NCI-H82 treated with DMSO at 0.1 percent for 48 hours (cell line): ENCODE data around the gene TMC1.

Source experiments
- DNase-seq: peaks from one replicate; lab custom pipeline; 2025; ENCODE audit not compliant: unreplicated experiment; lab: John Stamatoyannopoulos, UW

TMC1 gene

GRCh38 chr9:72665421-72665820 is 144.0 kb downstream of the TMC1 start:
- DNase-seq = no peak

GRCh38 chr9:72667181-72667580 is 145.8 kb downstream of the TMC1 start:
- no peak for DNase-seq

- DNase-seq = no peak
Observed at GRCh38 chr9:72674961-72675360, 153.6 kb downstream of the TMC1 start.

- DNase-seq = no peak
Observed at GRCh38 chr9:72675586-72675985, 154.2 kb downstream of the TMC1 start.

GRCh38 chr9:72680593-72681282 is 159.3 kb downstream of the TMC1 start:
- DNase-seq = no peak

- no peak for DNase-seq
Observed at GRCh38 chr9:72681283-72681630, 159.8 kb downstream of the TMC1 start.

- DNase-seq = no peak
Observed at GRCh38 chr9:72684615-72685014, 163.2 kb downstream of the TMC1 start.

- no peak for DNase-seq
Observed at GRCh38 chr9:72685911-72686310, 164.5 kb downstream of the TMC1 start.

- no peak for DNase-seq
Observed at GRCh38 chr9:72687331-72687730, 165.9 kb downstream of the TMC1 start.

- no peak for DNase-seq
Observed at GRCh38 chr9:72691671-72692070, 170.3 kb downstream of the TMC1 start.

- no peak for DNase-seq
Observed at GRCh38 chr9:72695365-72695764, 174.0 kb downstream of the TMC1 start.

- DNase-seq = no peak
Observed at GRCh38 chr9:72696511-72696910, 175.1 kb downstream of the TMC1 start.

- no peak for DNase-seq
Observed at GRCh38 chr9:72701510-72701909, 180.1 kb downstream of the TMC1 start.

- DNase-seq = no peak
Observed at GRCh38 chr9:72703574-72703973, 182.2 kb downstream of the TMC1 start.

GRCh38 chr9:72704688-72705375 is 183.4 kb downstream of the TMC1 start:
- DNase-seq = no peak

- DNase-seq = no peak
Observed at GRCh38 chr9:72718503-72718902, 197.1 kb downstream of the TMC1 start.

- DNase-seq = no peak
Observed at GRCh38 chr9:72721067-72721466, 199.7 kb downstream of the TMC1 start.

- DNase-seq = no peak
Observed at GRCh38 chr9:72726947-72727346, 205.5 kb downstream of the TMC1 start.

GRCh38 chr9:72728031-72728770 is 206.8 kb downstream of the TMC1 start:
- no peak for DNase-seq

GRCh38 chr9:72733895-72734294 is 212.5 kb downstream of the TMC1 start:
- no peak for DNase-seq

- no peak for DNase-seq
Observed at GRCh38 chr9:72734631-72735030, 213.2 kb downstream of the TMC1 start.

GRCh38 chr9:72743836-72744235 is 222.4 kb downstream of the TMC1 start:
- no peak for DNase-seq
